Gastroesophageal sphincter (tissue), 4 donors: ENCODE results near the gene KPNA4. TPM values are rescaled to one million over a fixed set of nuclear protein-coding genes. Genes with fewer than 3 reads are reported as not detected.
"Not testable (repeated sequence)": the region's sequence is repeated elsewhere in the genome, so short reads cannot be mapped to it uniquely, and the experiment has no call there.

Experiments
- ATAC-seq: fragments of 150-250 bp; one replicate; pipeline ENCODE4 v1.9.1; 2016; ENCODE audit warnings: mild to moderate bottlenecking, moderate library complexity
- H3K27ac ChIP-seq, 4 donors: fragments of 200-600 bp; sonication (generic) in 3 of 4; 1 replicate in 3 of 4; 2 replicates in 1 of 4; pipeline ENCODE4 v1.5.1; 2016 to 2019
- H3K27me3 ChIP-seq: fragments of 200-600 bp; sonication (generic); one replicate; pipeline ENCODE4 v1.5.1; 2019
- H3K36me3 ChIP-seq, 2 donors: fragments of 200-600 bp; sonication (generic); one replicate each; pipeline ENCODE4 v1.5.1; 2019; ENCODE audit warnings: control low read depth in 1 of 2
- H3K4me1 ChIP-seq, 3 donors: fragments of 200-600 bp; sonication (generic); 1 replicate in 2 of 3; 2 replicates in 1 of 3; pipeline ENCODE4 v1.5.1; 2016 to 2019; ENCODE audit warnings: control low read depth in 2 of 3
- H3K4me3 ChIP-seq, 2 donors: fragments of 200-600 bp; sonication (generic); one replicate each; pipeline ENCODE4 v1.5.1; 2019; ENCODE audit warnings: mild to moderate bottlenecking in 1 of 2, moderate library complexity in 1 of 2
- H3K9me3 ChIP-seq, 3 donors: fragments of 200-600 bp; sonication (generic); one replicate each; pipeline ENCODE4 v1.5.1; 2017 to 2019; ENCODE audit warnings: control low read depth in 2 of 3
- CTCF ChIP-seq, 4 experiments: fragments of 200-600 bp in 2 of 4; fragments of 450-650 bp in 2 of 4; sonication (generic) in 1 of 4; IDR thresholded peaks; one replicate each; pipeline ENCODE4 v1.5.1; 2017 to 2019; ENCODE audit warnings: antibody characterized with exemption in 4 of 4, mild to moderate bottlenecking in 2 of 4, moderate library complexity in 2 of 4
- EP300 ChIP-seq: sonication (generic); formaldehyde crosslinking; IDR thresholded peaks from one replicate; pipeline ENCODE4 v1.6.1; 2017; ENCODE audit warnings: antibody characterized with exemption, mild to moderate bottlenecking
- POLR2A ChIP-seq, 2 donors: fragments of 450-650 bp; IDR thresholded peaks; one replicate each; pipeline ENCODE4 v1.6.1; 2017; ENCODE audit warnings: antibody characterized with exemption in 2 of 2, mild to moderate bottlenecking in 2 of 2, moderate library complexity in 1 of 2
- POLR2AphosphoS5 ChIP-seq: sonication (generic); formaldehyde crosslinking; IDR thresholded peaks from one replicate; pipeline ENCODE4 v1.6.1; 2017; ENCODE audit warnings: antibody characterized with exemption
- WGBS, 2 donors: methylation state at CpG; one replicate each; pipeline ENCODE4 v1.1.5; 2018; ENCODE audit warnings: low coverage in 1 of 2; 5-methylcytosine and 5-hydroxymethylcytosine counted together
- total RNA-seq, 4 donors: library from RNA; depleted of rRNA; stranded (reverse); fragments of >200 nt; gene quantifications; one replicate each; pipeline ENCODE4 v1.1.0, GENCODE V29; 2016

The KPNA4 gene
- total RNA-seq, 4 donors from 2014 or later, result 42.7 to 69.5 (median 55.6) TPM

DNA sequence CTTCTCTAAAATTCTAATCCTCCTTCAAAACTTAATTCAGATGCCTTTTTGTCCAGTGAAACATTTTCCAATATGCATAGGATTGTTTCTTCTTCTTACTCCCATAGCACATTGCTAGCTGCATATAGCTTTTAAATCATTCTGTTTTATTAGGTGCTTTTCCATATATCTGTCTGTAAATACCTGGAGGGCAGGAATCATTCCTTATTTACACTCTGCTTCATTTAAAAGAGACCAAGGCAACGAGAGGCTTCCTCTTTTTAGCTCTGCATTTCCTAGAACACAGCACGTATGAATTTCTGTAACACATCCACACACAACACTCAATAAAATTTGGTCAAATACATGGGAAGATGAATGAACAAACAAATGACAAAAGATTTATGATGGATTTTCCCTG is 43.5 kb upstream of the KPNA4 start:
- H3K4me1 ChIP-seq, result no peaks in the 10 kb centered on the region
- H3K27ac ChIP-seq, result no peak overlapping the region
- no peaks in the 10 kb centered on the region for H3K36me3 ChIP-seq
- ATAC-seq, result no peak
- no peaks in the 10 kb centered on the region for H3K27me3 ChIP-seq
- no peaks in the 10 kb centered on the region for H3K9me3 ChIP-seq
- TF ChIP-seq CTCF (IDR thresholded peaks at IDR 0.05) (no peak), EP300 (no peak), POLR2A (IDR thresholded peaks at IDR 0.05) (no peak), POLR2AphosphoS5 (no peak)
- 46 to 54% methylated on average over 2 of the region's 2 CpGs for WGBS, 2 donors
- H3K4me3 ChIP-seq, result no peak overlapping the region

- WGBS, 2 donors, result 57% methylated on average over 2 of the region's 3 CpGs; no CpG with 5 or more reads in 1 of the 2 donors
- no peaks in the 10 kb centered on the region for H3K27me3 ChIP-seq
- H3K4me1 ChIP-seq, result no peaks in the 10 kb centered on the region
- no peak overlapping the region for H3K27ac ChIP-seq
- H3K36me3 ChIP-seq, result no peaks in the 10 kb centered on the region
- TF ChIP-seq CTCF (IDR thresholded peaks at IDR 0.05), result no peak
- no peak for TF ChIP-seq POLR2AphosphoS5
- no peak for TF ChIP-seq POLR2A (IDR thresholded peaks at IDR 0.05)
- no peak for TF ChIP-seq EP300
- no peak for ATAC-seq
- no peak overlapping the region for H3K4me3 ChIP-seq
- H3K9me3 ChIP-seq, result no peaks in the 10 kb centered on the region
Observed at GRCh38 chr3:160607826-160608225, 42.5 kb upstream of the KPNA4 start.

- H3K4me1 ChIP-seq, result no peaks in the 10 kb centered on the region
- TF ChIP-seq EP300, result no peak
- H3K9me3 ChIP-seq, result no peaks in the 10 kb centered on the region
- no peak for ATAC-seq
- no peaks in the 10 kb centered on the region for H3K36me3 ChIP-seq
- no peak overlapping the region for H3K27ac ChIP-seq
- H3K4me3 ChIP-seq, result no peak overlapping the region
- H3K27me3 ChIP-seq, result no peaks in the 10 kb centered on the region
Observed at GRCh38 chr3:160605315-160605714, 39.9 kb upstream of the KPNA4 start.

GRCh38 chr3:160603845-160604244 is 38.5 kb upstream of the KPNA4 start:
- not testable (repeated sequence) for H3K36me3 ChIP-seq, H3K4me1 ChIP-seq, H3K27ac ChIP-seq, H3K27me3 ChIP-seq, H3K4me3 ChIP-seq, H3K9me3 ChIP-seq, ATAC-seq
- 73 to 90% methylated on average over 3 of the region's 3 CpGs for WGBS, 2 donors

- TF ChIP-seq CTCF (IDR thresholded peaks at IDR 0.05) (no peak), POLR2A (IDR thresholded peaks at IDR 0.05) (no peak), POLR2AphosphoS5 (no peak), EP300 (no peak)
Observed at GRCh38 chr3:160602259-160602658, 36.9 kb upstream of the KPNA4 start.

GRCh38 chr3:160601288-160601687 is 35.9 kb upstream of the KPNA4 start:
- TF ChIP-seq CTCF (IDR thresholded peaks at IDR 0.05) (no peak), EP300 (no peak), POLR2A (IDR thresholded peaks at IDR 0.05) (no peak), POLR2AphosphoS5 (no peak)
- Histone ChIP-seq H3K27ac (no peak overlapping the region), H3K27me3 (no peaks in the 10 kb centered on the region), H3K36me3 (no peaks in the 10 kb centered on the region), H3K4me1 (no peaks in the 10 kb centered on the region), H3K9me3 (no peaks in the 10 kb centered on the region), H3K4me3 (no peak overlapping the region)
- ATAC-seq, result no peak
- 54 to 56% methylated on average over 1 of the region's 1 CpG for WGBS, 2 donors

More at GRCh38 chr3:160602259-160602658, 36.9 kb upstream of the KPNA4 start:
- H3K27ac ChIP-seq, result no peak overlapping the region
- no peaks in the 10 kb centered on the region for H3K36me3 ChIP-seq
- H3K4me1 ChIP-seq, result no peaks in the 10 kb centered on the region
- H3K4me3 ChIP-seq, result no peak overlapping the region
- no peaks in the 10 kb centered on the region for H3K9me3 ChIP-seq
- H3K27me3 ChIP-seq, result no peaks in the 10 kb centered on the region
- ATAC-seq, result no peak
